ENCODE data around the gene CTNNA3. TPM values are rescaled to one million over a fixed set of nuclear protein-coding genes. Genes with fewer than 3 reads are reported as not detected.

Gene CTNNA3
- total and polyA plus RNA-seq, 12 donors, result 0.03 to 14.4 (median 0.47) TPM; not detected in 1

GRCh38 chr10:66910671-66911070 lies 785.3 kb downstream of the CTNNA3 start:
- no peak overlapping the region for H3K4me3 ChIP-seq
- intact Hi-C loops (cut with DNase I), result no loop called here
- DNase-seq, result no peak
- no peaks in the 10 kb centered on the region for H3K9me3 ChIP-seq (replicated peaks in 1 of 3)
- H3K4me1 ChIP-seq (replicated peaks in 1 of 2), result no peaks in the 10 kb centered on the region
- 86 to 92% (median 88%) methylated on average over 5 of the region's 5 CpGs for WGBS, 4 donors
- TF ChIP-seq POLR2A (IDR thresholded peaks at IDR 0.05) (no peak), CTCF (IDR thresholded peaks at IDR 0.05) (no peak)
- H3K36me3 ChIP-seq (replicated peaks in 1 of 2), result no peaks in the 10 kb centered on the region
- H3K27me3 ChIP-seq, result no peaks in the 10 kb centered on the region
- H3K27ac ChIP-seq, result no peak overlapping the region

- no peak for DNase-seq
- H3K27me3 ChIP-seq, result no peaks in the 10 kb centered on the region
- 49 to 63% (median 56%) methylated on average over 2 of the region's 2 CpGs for WGBS, 4 donors
- H3K36me3 ChIP-seq (replicated peaks in 1 of 2), result no peaks in the 10 kb centered on the region
- H3K4me3 ChIP-seq, result no peak overlapping the region
- intact Hi-C loops (cut with DNase I), result no loop called here
- H3K9me3 ChIP-seq (replicated peaks in 1 of 3), result no peaks in the 10 kb centered on the region
- H3K27ac ChIP-seq, result no peak overlapping the region
- no peaks in the 10 kb centered on the region for H3K4me1 ChIP-seq (replicated peaks in 1 of 2)
- TF ChIP-seq CTCF (IDR thresholded peaks at IDR 0.05) (no peak), POLR2A (IDR thresholded peaks at IDR 0.05) (no peak)
Observed at GRCh38 chr10:66892871-66893270, 803.1 kb downstream of the CTNNA3 start.

GRCh38 chr10:66888237-66888636 lies 807.8 kb downstream of the CTNNA3 start:
- intact Hi-C loops (cut with DNase I), result no loop called here

GRCh38 chr10:66886848-66887247 lies 809.1 kb downstream of the CTNNA3 start:
- intact Hi-C loops (cut with DNase I), result no loop called here
- Histone ChIP-seq H3K36me3 (replicated peaks in 1 of 2) (no peaks in the 10 kb centered on the region), H3K9me3 (replicated peaks in 1 of 3) (no peaks in the 10 kb centered on the region), H3K27me3 (no peaks in the 10 kb centered on the region), H3K27ac (no peak overlapping the region), H3K4me1 (replicated peaks in 1 of 2) (no peaks in the 10 kb centered on the region), H3K4me3 (no peak overlapping the region)
- no peak for DNase-seq
- TF ChIP-seq POLR2A (IDR thresholded peaks at IDR 0.05), result no peak
- TF ChIP-seq CTCF (IDR thresholded peaks at IDR 0.05), result no peak

More at GRCh38 chr10:66888237-66888636, 807.8 kb downstream of the CTNNA3 start:
- 68 to 86% (median 77%) methylated on average over 1 of the region's 1 CpG for WGBS, 4 donors
- Histone ChIP-seq H3K36me3 (replicated peaks in 1 of 2) (no peaks in the 10 kb centered on the region), H3K27ac (no peak overlapping the region), H3K4me3 (no peak overlapping the region), H3K4me1 (replicated peaks in 1 of 2) (no peaks in the 10 kb centered on the region), H3K9me3 (replicated peaks in 1 of 3) (no peaks in the 10 kb centered on the region), H3K27me3 (no peaks in the 10 kb centered on the region)
- DNase-seq, result no peak
- TF ChIP-seq CTCF (IDR thresholded peaks at IDR 0.05) (no peak), POLR2A (IDR thresholded peaks at IDR 0.05) (no peak)
